Measurements from ENCODE around the gene ZIK1. TPM values are rescaled to one million over a fixed set of nuclear protein-coding genes. Genes with fewer than 3 reads are reported as not detected.

The ZIK1 gene
- total and polyA plus RNA-seq, 12 donors = 1.2 to 5.4 (median 4.2) TPM

DNA sequence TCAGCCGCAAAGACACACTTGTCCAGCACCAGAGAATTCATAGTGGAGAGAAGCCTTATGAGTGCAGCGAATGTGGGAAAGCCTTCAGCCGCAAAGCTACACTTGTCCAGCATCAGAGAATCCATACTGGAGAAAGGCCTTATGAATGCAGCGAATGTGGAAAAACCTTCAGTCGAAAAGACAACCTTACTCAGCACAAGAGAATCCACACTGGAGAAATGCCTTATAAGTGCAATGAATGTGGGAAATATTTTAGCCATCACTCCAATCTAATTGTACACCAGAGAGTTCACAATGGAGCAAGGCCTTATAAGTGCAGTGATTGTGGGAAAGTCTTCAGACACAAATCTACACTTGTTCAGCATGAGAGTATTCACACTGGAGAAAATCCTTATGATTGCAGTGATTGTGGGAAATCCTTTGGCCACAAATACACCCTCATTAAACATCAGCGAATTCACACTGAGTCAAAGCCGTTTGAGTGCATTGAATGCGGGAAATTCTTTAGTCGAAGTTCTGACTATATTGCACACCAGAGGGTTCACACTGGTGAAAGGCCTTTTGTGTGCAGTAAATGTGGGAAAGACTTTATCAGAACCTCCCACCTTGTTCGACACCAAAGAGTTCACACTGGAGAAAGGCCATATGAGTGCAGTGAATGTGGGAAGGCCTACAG lies 36.9 kb downstream of the ZIK1 start:
- H3K27me3 ChIP-seq = no peaks in the 10 kb centered on the region
- peaks cover 19 to 96% (median 75%) of the 10 kb centered on the region in 9 donors for H3K36me3 ChIP-seq
- H3K27ac ChIP-seq = no peak overlapping the region
- intact Hi-C loops (cut with DNase I) = no loop called here
- no peak overlapping the region for H3K4me3 ChIP-seq
- no peak for ATAC-seq
- TF ChIP-seq CTCF (IDR thresholded peaks at IDR 0.05) = no peak
- H3K4me1 ChIP-seq = peaks cover 0 to 15% (median 0%) of the 10 kb centered on the region in 9 donors
- H3K9me3 ChIP-seq = peaks cover 4 to 100% (median 98%) of the 10 kb centered on the region in 11 donors
- WGBS, 2 donors = 99% methylated on average over 10 of the region's 10 CpGs
- DNase-seq = no peak

- DNase-seq (no peak), ATAC-seq (no peak)
- H3K27me3 ChIP-seq = no peaks in the 10 kb centered on the region
- H3K4me3 ChIP-seq = no peak overlapping the region
- no peak overlapping the region for H3K27ac ChIP-seq
- peaks cover 16 to 73% (median 53%) of the 10 kb centered on the region in 9 donors for H3K36me3 ChIP-seq
- intact Hi-C loops (cut with DNase I) = no loop called here
- H3K4me1 ChIP-seq = no peaks in the 10 kb centered on the region
- TF ChIP-seq CTCF (IDR thresholded peaks at IDR 0.05) = no peak
- H3K9me3 ChIP-seq = peaks cover 4 to 100% (median 94%) of the 10 kb centered on the region in 11 donors
These were observed 39.1 kb downstream of the ZIK1 start for GRCh38 chr19:57623091-57623490.

DNA sequence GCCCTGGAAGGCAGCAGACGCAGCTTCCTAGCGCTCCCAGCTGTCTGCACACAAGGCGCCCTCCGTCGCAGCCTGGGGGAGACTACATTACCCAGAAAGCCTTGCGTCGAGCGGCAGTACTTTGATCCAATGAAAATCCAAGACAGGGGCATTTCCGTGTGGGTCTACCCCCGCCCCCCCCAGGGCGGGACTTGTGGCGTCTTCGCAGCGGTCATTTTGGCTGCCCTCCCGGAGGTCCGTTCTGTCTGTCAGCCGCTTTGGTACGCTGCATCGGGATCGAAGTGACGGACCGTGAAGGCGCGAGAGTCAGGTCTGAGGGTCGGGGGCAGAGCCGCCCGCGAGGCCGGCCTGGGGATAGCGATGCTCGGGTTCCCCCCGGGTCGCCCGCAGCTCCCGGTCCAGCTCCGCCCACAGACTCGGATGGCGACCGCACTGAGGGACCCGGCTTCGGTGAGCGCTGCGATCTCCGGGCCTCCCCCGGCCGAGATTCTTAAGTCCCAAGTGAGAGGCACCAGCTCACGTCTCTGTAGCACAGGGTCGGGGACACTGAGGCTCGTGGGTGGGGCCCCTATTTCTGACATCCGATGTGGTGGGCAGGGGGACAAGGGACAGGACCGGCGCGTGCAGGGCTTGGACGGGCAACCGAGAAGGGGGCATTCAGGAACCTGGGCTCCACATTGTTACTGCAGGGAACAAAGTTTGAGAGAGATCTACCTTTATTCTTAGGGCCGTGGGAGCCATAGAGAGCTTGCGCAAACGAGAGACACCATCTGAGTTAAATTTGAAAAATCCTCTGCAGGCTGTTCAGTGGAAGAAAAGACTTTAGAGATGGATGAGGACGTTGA lies 49.3 kb downstream of the ZIK1 start, which contains the start of gene ZNF211:
TSS of gene ZNF211 (plus strand) at position 182 of the 845 bp plus-strand sequence. CDS start at position 361, 179 bp downstream.
- Histone ChIP-seq H3K27ac (peak within 1 kb of the TSS; percentile 38 to 91 (median 86)), H3K9me3 (peaks cover 0 to 57% (median 24%) of the 10 kb centered on the region in 11 donors), H3K4me1 (peaks cover 5 to 18% (median 12%) of the 10 kb centered on the region in 9 donors), H3K4me3 (peak within 1 kb of the TSS; percentile 65 to 98 (median 92)), H3K27me3 (no peaks in the 10 kb centered on the region), H3K36me3 (peaks cover 0 to 53% (median 35%) of the 10 kb centered on the region in 9 donors)
- peak; percentile 92 to 95 for DNase-seq
- TF ChIP-seq CTCF (IDR thresholded peaks at IDR 0.05) = peak in 3 of 9 donors; percentile 20 to 25 (median 25)
- intact Hi-C loops (cut with DNase I) = loop anchor here in 3 of 10 donors (1.0 to 5.0 kb wide), 4 partner anchors 18 to 54 kb away; partner anchors contain the start of genes ZNF134 (in 2 of the 3), ZNF416 (in 1 of the 3) and ZNF530 (in 1 of the 3)
- 1% methylated on average over 52 to 59 of the region's 59 CpGs for WGBS, 2 donors
- ATAC-seq = peak; percentile 100

DNA sequence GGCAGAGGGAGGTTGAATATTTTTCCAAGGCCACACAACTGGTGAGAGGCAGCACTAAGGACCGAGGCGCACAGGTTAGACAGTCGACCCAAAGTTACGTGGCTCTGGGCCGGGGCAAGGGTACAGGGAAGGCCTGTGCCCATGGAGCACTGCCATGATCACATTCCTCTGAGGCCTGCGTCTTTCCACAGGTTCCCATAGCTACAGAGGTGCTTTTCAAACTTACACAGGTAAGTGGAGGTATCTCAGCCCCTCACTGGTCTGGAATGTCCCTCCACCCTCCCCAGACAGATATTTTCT lies 49.8 kb downstream of the ZIK1 start:
- H3K27ac ChIP-seq = peak overlapping the region in 7 of 10 donors; percentile 81 to 91 (median 88)
- peak in 7 of 8 donors; percentile 3 to 37 (median 27) for ATAC-seq
- 38 to 45% methylated on average over 6 of the region's 6 CpGs for WGBS, 2 donors
- peaks cover 0 to 57% (median 26%) of the 10 kb centered on the region in 11 donors for H3K9me3 ChIP-seq
- H3K27me3 ChIP-seq = no peaks in the 10 kb centered on the region
- no peak for DNase-seq
- H3K4me3 ChIP-seq = peak overlapping the region; percentile 65 to 98 (median 92)
- H3K4me1 ChIP-seq = peaks cover 5 to 18% (median 12%) of the 10 kb centered on the region in 9 donors
- no peak for TF ChIP-seq CTCF (IDR thresholded peaks at IDR 0.05)
- peaks cover 0 to 58% (median 41%) of the 10 kb centered on the region in 9 donors for H3K36me3 ChIP-seq
- intact Hi-C loops (cut with DNase I) = loop anchor here in 3 of 10 donors (1.0 to 5.0 kb wide), 4 partner anchors 19 to 55 kb away; partner anchors contain the start of genes ZNF134 (in 2 of the 3), ZNF416 (in 1 of the 3) and ZNF530 (in 1 of the 3)
